Esophagus muscularis mucosa (tissue), 3 donors: Measurements from ENCODE around the gene SATB1.

Experiments used
- POLR2A ChIP-seq: fragments of 450-650 bp; IDR thresholded peaks from one replicate; pipeline ENCODE4 v1.6.1; 2017; ENCODE audit warnings: antibody characterized with exemption, moderate library complexity, mild to moderate bottlenecking, low read depth
- TF ChIP-seq, protein P1 (sequence below), 3 experiments: fragments of 200-600 bp in 2 of 3; fragments of 450-650 bp in 1 of 3; sonication (generic) in 2 of 3; IDR thresholded peaks; one replicate each; pipeline ENCODE4 v1.5.1; 2017 to 2019; ENCODE audit warnings: antibody characterized with exemption in 3 of 3, mild to moderate bottlenecking in 2 of 3, moderate library complexity in 1 of 3

DNA sequence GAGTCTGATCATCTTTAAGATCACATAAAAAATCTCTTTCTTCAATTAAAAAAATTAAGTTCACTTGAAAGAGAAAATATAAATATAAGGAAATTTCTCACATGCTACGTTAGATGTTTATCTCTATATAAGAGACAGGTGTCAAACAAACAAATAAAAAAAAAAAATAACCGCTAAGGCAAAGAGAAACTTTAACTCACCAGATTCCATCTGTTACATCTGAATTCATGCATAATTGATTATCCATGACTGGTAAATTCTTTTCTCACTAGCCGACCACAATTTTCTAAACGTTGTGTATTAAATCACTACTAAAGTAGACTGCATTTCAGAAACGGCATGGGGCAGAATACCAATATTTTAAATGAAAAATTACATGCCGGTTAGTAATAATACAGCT lies 9.6 kb upstream of the SATB1 start:
- TF ChIP-seq, protein P1, sequence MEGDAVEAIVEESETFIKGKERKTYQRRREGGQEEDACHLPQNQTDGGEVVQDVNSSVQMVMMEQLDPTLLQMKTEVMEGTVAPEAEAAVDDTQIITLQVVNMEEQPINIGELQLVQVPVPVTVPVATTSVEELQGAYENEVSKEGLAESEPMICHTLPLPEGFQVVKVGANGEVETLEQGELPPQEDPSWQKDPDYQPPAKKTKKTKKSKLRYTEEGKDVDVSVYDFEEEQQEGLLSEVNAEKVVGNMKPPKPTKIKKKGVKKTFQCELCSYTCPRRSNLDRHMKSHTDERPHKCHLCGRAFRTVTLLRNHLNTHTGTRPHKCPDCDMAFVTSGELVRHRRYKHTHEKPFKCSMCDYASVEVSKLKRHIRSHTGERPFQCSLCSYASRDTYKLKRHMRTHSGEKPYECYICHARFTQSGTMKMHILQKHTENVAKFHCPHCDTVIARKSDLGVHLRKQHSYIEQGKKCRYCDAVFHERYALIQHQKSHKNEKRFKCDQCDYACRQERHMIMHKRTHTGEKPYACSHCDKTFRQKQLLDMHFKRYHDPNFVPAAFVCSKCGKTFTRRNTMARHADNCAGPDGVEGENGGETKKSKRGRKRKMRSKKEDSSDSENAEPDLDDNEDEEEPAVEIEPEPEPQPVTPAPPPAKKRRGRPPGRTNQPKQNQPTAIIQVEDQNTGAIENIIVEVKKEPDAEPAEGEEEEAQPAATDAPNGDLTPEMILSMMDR (IDR thresholded peaks at IDR 0.05): no peak
- no peak for TF ChIP-seq POLR2A
